C4-2B (cell line): ENCODE measurements around the gene SAC3D1.

ENCODE experiments used
- H3K27ac ChIP-seq: fragments of 450-650 bp; 2 replicates; pipeline ENCODE4 v1.5.1; 2017
- ZFX ChIP-seq: fragments of 450-650 bp; IDR thresholded peaks from 2 replicates; pipeline ENCODE4 v1.6.1; 2017
- TF ChIP-seq, protein P1 (sequence below): fragments of 450-650 bp; conservative IDR thresholded peaks from 2 replicates; pipeline ENCODE4 v1.5.1; 2017; ENCODE audit warnings: mild to moderate bottlenecking

The SAC3D1 gene

DNA sequence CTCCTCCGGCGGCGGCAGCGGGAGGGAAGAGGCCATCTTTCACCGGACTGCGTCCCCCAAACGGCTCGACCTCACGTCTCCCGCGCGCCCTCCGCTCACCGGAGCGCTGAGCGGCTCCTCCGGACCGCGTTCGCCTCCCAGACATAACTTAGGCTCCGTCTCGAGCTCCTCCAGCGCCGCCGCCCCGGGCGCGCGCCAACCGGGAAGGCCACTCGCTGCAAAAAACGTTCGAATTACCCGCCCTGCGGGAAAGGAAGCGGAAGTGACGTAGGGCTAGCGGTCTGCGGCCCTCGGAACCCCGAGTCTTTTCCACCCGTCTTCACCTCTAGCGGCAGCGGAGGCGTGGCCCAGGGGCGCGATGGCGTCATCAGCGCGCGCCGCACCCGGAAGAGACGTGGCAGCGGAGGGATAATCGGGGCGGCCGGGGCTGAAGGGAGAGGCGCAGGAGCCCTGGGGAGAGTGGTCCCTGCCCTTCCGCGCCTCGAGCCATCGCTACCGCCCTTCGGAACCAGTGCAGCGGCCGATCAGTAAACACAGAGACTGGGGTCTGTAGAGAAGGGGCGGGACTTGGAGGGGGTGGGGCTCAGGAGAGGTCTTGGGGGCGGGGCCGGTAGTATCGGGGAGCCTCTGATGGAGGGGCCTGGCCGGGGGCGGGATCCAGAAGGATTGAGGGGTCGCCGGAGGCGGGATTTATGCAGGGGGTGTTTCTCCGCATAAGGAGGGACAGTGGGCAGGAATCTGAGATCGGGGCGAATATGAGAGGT is 43.0 kb downstream of the SAC3D1 start, which contains the start of the genes CDCA5 and ZFPL1:
Gene CDCA5, minus strand, starts transcription at position 207 of the 764 bp plus-strand sequence. Its CDS starts 62 bp downstream, at position 145.
Gene ZFPL1, plus strand, starts transcription at position 389 of the 764 bp plus-strand sequence. CDS start 477 bp downstream, outside the sequence.
- peak within 1 kb of the TSS; percentile 91 for H3K27ac ChIP-seq
- peak; percentile 53; the same call in 1 of the 2 replicates for TF ChIP-seq ZFX
- TF ChIP-seq, protein P1, sequence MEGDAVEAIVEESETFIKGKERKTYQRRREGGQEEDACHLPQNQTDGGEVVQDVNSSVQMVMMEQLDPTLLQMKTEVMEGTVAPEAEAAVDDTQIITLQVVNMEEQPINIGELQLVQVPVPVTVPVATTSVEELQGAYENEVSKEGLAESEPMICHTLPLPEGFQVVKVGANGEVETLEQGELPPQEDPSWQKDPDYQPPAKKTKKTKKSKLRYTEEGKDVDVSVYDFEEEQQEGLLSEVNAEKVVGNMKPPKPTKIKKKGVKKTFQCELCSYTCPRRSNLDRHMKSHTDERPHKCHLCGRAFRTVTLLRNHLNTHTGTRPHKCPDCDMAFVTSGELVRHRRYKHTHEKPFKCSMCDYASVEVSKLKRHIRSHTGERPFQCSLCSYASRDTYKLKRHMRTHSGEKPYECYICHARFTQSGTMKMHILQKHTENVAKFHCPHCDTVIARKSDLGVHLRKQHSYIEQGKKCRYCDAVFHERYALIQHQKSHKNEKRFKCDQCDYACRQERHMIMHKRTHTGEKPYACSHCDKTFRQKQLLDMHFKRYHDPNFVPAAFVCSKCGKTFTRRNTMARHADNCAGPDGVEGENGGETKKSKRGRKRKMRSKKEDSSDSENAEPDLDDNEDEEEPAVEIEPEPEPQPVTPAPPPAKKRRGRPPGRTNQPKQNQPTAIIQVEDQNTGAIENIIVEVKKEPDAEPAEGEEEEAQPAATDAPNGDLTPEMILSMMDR: no peak

DNA sequence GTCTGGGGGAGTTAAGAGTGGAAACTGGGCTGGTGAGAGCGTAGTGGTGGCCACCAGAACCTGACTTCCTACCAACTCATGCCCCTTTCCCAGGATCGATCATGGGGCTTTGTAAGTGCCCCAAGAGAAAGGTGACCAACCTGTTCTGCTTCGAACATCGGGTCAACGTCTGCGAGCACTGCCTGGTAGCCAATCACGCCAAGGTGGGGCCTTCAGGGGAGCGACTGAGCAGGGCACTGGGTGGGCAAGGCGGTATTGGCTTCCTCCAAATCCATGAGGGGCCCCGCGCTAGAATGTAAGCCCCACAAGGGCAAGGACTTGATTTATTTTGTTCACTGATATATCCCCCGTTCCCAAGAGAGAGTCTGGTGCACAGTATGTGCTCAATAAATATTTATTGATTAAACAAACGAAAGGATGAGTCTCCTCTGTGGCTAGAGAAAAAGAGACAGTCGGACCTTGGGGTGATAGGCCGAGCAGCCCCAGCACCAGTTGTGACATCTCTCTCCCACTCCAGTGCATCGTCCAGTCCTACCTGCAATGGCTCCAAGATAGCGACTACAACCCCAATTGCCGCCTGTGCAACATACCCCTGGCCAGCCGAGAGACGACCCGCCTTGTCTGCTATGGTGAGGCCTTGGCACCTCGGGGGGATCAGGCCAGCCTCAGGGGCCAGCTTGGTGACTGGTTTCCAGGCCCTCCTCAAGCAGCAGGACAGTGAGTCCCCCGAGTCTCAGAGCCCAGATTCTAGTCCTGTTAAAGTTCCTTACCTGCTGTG is 43.8 kb downstream of the SAC3D1 start:
- peak overlapping the region; percentile 91 for H3K27ac ChIP-seq
- TF ChIP-seq, protein P1: no peak
- TF ChIP-seq ZFX: no peak

DNA sequence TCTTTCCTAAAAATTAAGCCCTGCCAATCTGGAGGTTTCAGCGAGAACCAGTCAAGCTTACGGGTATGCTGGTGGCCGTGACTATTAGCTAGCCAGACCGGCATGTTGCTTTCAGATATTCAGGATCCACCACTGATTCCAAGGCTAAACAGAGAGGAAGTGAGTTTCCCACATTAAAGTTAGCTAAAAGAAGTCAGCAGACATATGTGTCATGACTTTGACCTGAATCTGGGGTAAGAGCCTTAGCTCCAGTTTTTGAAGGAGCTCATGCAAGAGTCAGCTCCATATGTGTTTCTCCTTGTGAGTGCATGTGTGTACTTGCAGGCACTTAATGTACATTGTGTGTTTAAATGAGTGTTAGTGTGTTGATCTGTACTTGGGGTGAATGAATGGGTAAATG is 44.4 kb downstream of the SAC3D1 start:
- TF ChIP-seq, protein P1: no peak
- TF ChIP-seq ZFX: no peak
- H3K27ac ChIP-seq: no peak overlapping the region; the same call in 1 of the 2 replicates

DNA sequence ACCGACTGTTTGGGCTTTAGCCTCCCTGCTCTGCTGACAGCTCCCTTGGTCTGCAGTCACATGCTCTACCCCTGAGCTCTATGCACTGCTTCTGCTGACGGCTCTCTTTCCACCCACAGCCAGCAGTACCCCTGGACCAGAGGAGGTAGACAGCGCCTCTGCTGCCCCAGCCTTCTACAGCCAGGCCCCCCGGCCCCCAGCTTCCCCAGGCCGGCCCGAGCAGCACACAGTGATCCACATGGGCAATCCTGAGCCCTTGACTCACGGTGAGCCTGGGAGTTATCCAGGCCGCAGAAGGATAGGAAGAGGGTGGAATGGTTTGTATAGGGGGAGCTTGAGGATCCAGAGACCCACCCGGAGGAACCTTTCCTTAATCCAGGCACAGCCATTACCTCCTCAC is 45.8 kb downstream of the SAC3D1 start:
- H3K27ac ChIP-seq: no peak overlapping the region

DNA sequence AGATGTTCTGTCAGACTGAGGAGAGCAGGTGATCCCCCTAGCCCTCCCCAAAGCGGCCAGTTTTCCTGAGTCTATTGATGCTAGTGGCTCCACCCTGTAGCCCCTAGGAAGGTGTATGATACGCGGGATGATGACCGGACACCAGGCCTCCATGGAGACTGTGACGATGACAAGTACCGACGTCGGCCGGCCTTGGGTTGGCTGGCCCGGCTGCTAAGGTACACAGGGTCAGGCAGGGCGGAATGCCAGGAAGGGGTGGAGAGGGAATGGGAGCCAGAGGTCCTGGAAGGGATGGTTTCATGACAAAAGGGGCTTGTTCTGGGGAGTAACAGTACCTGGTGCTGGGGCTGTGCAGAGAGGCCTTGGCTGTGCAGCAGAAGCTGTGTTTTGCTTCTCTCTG is 46.2 kb downstream of the SAC3D1 start:
- H3K27ac ChIP-seq: no peak overlapping the region
- TF ChIP-seq, protein P1: no peak
- TF ChIP-seq ZFX: no peak

More for the DNA sequence above, 45.8 kb downstream of the SAC3D1 start:
- no peak for TF ChIP-seq ZFX
- TF ChIP-seq, protein P1: no peak

DNA sequence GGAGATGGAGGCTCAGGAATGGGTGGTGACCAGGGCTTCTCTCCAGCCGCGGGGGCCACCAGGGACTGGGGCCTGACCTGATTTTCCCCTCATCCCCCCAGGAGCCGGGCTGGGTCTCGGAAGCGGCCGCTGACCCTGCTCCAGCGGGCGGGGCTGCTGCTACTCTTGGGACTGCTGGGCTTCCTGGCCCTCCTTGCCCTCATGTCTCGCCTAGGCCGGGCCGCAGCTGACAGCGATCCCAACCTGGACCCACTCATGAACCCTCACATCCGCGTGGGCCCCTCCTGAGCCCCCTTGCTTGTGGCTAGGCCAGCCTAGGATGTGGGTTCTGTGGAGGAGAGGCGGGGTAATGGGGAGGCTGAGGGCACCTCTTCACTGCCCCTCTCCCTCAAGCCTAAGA is 46.8 kb downstream of the SAC3D1 start:
- no peak overlapping the region for H3K27ac ChIP-seq
- no peak for TF ChIP-seq ZFX
- TF ChIP-seq, protein P1: no peak

DNA sequence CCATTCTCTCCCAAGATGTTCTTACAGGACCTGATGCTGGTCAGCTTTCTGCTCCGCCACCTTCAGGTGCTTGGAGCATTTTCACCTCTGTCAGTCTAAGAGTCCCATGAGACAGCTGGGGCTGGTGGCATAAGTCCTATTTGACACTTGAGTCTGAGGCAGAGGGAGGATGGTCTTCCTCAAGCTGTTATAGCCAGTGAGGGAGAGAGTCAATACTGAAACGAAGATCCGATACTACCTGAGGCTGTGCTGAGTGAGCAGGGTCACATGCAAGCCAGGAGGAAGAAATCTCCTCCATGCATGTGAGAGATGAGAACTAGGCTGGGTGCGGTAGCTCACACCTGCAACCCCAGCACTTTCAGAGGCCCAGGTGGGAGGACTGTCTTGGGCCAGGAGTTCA is 48.6 kb downstream of the SAC3D1 start:
- TF ChIP-seq ZFX: no peak
- TF ChIP-seq, protein P1: no peak
- no peak overlapping the region for H3K27ac ChIP-seq
